ENCODE measurements around the gene ZNF727. TPM values are rescaled to one million over a fixed set of nuclear protein-coding genes. Genes with fewer than 3 reads are reported as not detected.
"Not testable (repeated sequence)": the region's sequence is repeated elsewhere in the genome, so short reads cannot be mapped to it uniquely, and the experiment has no call there.

ZNF727 gene
- total RNA-seq = 0.29 and 1.8 TPM in 2 replicates

GRCh38 chr7:64045301-64046040 lies at the start of gene ZNF727:
ZNF727 (plus strand) TSS chr7:64045434; CDS start chr7:64045622, 188 bp downstream.
- DNase-seq (ENCODE audit: insufficient read length, low spot score, missing footprints) = no peak
- no peaks in the 10 kb centered on the region for H3K27me3 ChIP-seq (ENCODE audit: insufficient read depth, low read length)
- H3K4me3 ChIP-seq (ENCODE audit: insufficient read depth, low read length) = peak within 1 kb of the TSS; percentile 30
- no peak for TF ChIP-seq CTCF (IDR thresholded peaks at IDR 0.05; ENCODE audit: extremely low read depth, low read depth, low read length)
- no peak within 1 kb of the TSS for H3K4me2 ChIP-seq (ENCODE audit: insufficient read depth, low read length)
- H3K36me3 ChIP-seq (ENCODE audit: insufficient read depth, low read length) = no peaks in the 10 kb centered on the region
- peak within 1 kb of the TSS; percentile 15 for H2AFZ ChIP-seq (ENCODE audit: low read length)
- H3K4me1 ChIP-seq (ENCODE audit: insufficient read depth, low read length) = no peaks in the 10 kb centered on the region
- no peak within 1 kb of the TSS for H3K27ac ChIP-seq (ENCODE audit: low read depth, low read length)
- H4K20me1 ChIP-seq (ENCODE audit: insufficient read depth, low read length) = no peaks in the 10 kb centered on the region
- H3K9me3 ChIP-seq (ENCODE audit: low read depth, low read length) = no peaks in the 10 kb centered on the region
- H3K79me2 ChIP-seq (ENCODE audit: insufficient read depth, low read length) = no peaks in the 10 kb centered on the region

- no peaks in the 10 kb centered on the region for H3K27me3 ChIP-seq (ENCODE audit: insufficient read depth, low read length)
Observed at GRCh38 chr7:63998549-63998948, 46.7 kb upstream of the ZNF727 start, which contains the start of gene ZNF722. ZNF722 (plus strand) TSS chr7:63998849; CDS start chr7:63998962, 113 bp downstream.

DNA sequence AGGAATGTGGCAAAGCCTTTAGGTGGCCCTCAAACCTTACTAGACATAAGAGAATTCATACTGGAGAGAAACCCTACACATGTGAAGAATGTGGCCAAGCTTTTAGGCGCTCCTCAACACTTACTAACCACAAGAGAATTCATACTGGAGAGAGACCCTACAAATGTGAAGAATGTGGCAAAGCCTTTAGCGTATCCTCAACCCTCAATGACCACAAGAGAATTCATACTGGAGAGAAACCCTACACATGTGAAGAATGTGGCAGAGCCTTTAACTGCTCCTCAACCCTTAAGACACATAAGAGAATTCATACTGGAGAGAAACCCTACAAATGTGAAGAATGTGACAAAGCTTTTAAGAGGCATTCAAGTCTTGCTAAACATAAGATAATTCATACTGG lies 29.7 kb upstream of the ZNF727 start:
- DNase-seq (ENCODE audit: insufficient read length, low spot score, missing footprints); H3K4me1 ChIP-seq (ENCODE audit: insufficient read depth, low read length); H3K4me3 ChIP-seq (ENCODE audit: insufficient read depth, low read length); H3K27me3 ChIP-seq (ENCODE audit: insufficient read depth, low read length); H2AFZ ChIP-seq (ENCODE audit: low read length); H3K79me2 ChIP-seq (ENCODE audit: insufficient read depth, low read length); H3K4me2 ChIP-seq (ENCODE audit: insufficient read depth, low read length); H3K27ac ChIP-seq (ENCODE audit: low read depth, low read length); H3K9me3 ChIP-seq (ENCODE audit: low read depth, low read length); H3K36me3 ChIP-seq (ENCODE audit: insufficient read depth, low read length); H4K20me1 ChIP-seq (ENCODE audit: insufficient read depth, low read length): not testable (repeated sequence)

More at GRCh38 chr7:63998549-63998948, 46.7 kb upstream of the ZNF727 start, which contains the start of gene ZNF722:
- H3K4me3 ChIP-seq (ENCODE audit: insufficient read depth, low read length) = no peak within 1 kb of the TSS
- no peaks in the 10 kb centered on the region for H3K36me3 ChIP-seq (ENCODE audit: insufficient read depth, low read length)
- DNase-seq (ENCODE audit: insufficient read length, low spot score, missing footprints) = no peak
- no peak for TF ChIP-seq CTCF (IDR thresholded peaks at IDR 0.05; ENCODE audit: extremely low read depth, low read depth, low read length)
- no peaks in the 10 kb centered on the region for H4K20me1 ChIP-seq (ENCODE audit: insufficient read depth, low read length)
- H3K79me2 ChIP-seq (ENCODE audit: insufficient read depth, low read length) = no peaks in the 10 kb centered on the region
- H3K4me1 ChIP-seq (ENCODE audit: insufficient read depth, low read length) = no peaks in the 10 kb centered on the region
- no peak within 1 kb of the TSS for H2AFZ ChIP-seq (ENCODE audit: low read length)
- H3K27ac ChIP-seq (ENCODE audit: low read depth, low read length) = no peak within 1 kb of the TSS
- no peak within 1 kb of the TSS for H3K4me2 ChIP-seq (ENCODE audit: insufficient read depth, low read length)
- H3K9me3 ChIP-seq (ENCODE audit: low read depth, low read length) = peaks cover 2% of the 10 kb centered on the region

DNA sequence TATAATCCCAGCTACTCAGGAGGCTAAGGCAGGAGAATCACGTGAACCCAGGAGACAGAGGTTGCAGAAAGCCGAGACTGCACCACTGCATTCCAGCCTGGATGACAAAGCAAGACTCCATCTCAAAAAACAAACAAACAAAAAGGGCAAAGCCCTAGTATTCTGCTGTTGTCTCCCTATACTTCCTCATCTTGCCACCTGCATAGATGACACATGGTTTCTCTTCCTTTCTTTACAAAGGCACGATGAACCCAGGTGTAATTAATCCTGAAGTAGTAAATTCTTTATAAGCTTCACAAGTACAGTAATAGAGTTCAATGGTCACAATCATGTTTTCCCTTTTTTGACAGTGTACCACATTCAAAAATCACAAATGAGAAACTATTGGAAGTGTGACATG lies 9.8 kb upstream of the ZNF727 start:
- no peak for DNase-seq (ENCODE audit: insufficient read length, low spot score, missing footprints)
- Histone ChIP-seq H3K4me1 (ENCODE audit: insufficient read depth, low read length) (no peaks in the 10 kb centered on the region), H2AFZ (ENCODE audit: low read length) (no peak overlapping the region), H3K4me2 (ENCODE audit: insufficient read depth, low read length) (no peak overlapping the region), H3K9me3 (ENCODE audit: low read depth, low read length) (peaks cover 2% of the 10 kb centered on the region), H3K4me3 (ENCODE audit: insufficient read depth, low read length) (no peak overlapping the region), H3K27ac (ENCODE audit: low read depth, low read length) (no peak overlapping the region), H3K27me3 (ENCODE audit: insufficient read depth, low read length) (no peaks in the 10 kb centered on the region), H4K20me1 (ENCODE audit: insufficient read depth, low read length) (no peaks in the 10 kb centered on the region), H3K36me3 (ENCODE audit: insufficient read depth, low read length) (no peaks in the 10 kb centered on the region), H3K79me2 (ENCODE audit: insufficient read depth, low read length) (no peaks in the 10 kb centered on the region)
- TF ChIP-seq CTCF (IDR thresholded peaks at IDR 0.05; ENCODE audit: extremely low read depth, low read depth, low read length) = no peak
